Measurements from ENCODE around the gene OAT. TPM values are rescaled to one million over a fixed set of nuclear protein-coding genes. Genes with fewer than 3 reads are reported as not detected.
"Not testable (repeated sequence)": the region's sequence is repeated elsewhere in the genome, so short reads cannot be mapped to it uniquely, and the experiment has no call there.

The OAT gene
- total RNA-seq, 1 experiment from 2014 or later: 241 TPM

DNA sequence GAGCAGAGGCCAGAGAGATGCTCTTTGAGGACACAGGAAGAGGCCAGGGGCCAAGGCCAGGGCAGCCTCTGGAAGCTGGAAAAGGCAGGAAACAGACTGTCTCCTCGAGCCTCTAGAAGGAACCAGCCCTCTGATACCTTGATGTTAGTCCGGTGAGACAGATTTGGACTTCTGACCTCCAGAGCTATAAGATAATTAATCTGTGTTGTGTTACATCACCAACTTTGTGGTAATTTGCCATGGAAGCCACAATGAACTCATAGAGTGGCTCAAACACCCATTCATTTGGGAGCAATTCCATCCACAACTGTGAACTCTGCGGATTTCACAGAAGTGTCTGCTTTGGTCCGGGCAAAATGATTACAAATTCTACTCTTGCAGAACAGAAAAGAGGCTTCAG is 48.7 kb downstream of the OAT start:
- no peaks in the 10 kb centered on the region for H3K27me3 ChIP-seq (ENCODE audit: control insufficient read depth, insufficient read depth, low read length)
- DNase-seq: no peak
- no peaks in the 10 kb centered on the region for H3K36me3 ChIP-seq (replicated peaks; ENCODE audit: control insufficient read depth, insufficient read depth, low read length)
- no peak overlapping the region for H3K4me3 ChIP-seq (ENCODE audit: insufficient read depth, low read depth, low read length)

DNA sequence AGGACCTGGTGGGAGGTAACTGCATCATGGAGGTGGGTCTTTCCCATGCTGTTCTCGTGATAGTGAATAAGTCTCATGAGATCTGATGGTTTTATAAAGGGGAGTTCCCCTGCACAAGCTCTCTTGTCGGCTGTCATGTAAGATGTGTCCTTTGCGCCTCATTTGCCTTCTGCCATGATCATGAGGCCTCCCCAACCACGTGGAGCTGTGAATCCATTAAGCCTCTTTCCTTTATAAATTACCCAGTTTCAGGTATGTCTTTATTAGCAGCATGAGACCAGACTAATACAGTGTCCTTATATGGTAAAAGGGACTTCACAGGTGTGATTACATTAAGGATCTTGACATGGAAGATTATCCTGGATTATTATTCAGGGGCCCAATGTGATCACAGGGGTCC is 49.2 kb downstream of the OAT start:
- not testable (repeated sequence) for H3K27me3 ChIP-seq (ENCODE audit: control insufficient read depth, insufficient read depth, low read length); DNase-seq; H3K4me3 ChIP-seq (ENCODE audit: insufficient read depth, low read depth, low read length); H3K36me3 ChIP-seq (replicated peaks; ENCODE audit: control insufficient read depth, insufficient read depth, low read length)

DNA sequence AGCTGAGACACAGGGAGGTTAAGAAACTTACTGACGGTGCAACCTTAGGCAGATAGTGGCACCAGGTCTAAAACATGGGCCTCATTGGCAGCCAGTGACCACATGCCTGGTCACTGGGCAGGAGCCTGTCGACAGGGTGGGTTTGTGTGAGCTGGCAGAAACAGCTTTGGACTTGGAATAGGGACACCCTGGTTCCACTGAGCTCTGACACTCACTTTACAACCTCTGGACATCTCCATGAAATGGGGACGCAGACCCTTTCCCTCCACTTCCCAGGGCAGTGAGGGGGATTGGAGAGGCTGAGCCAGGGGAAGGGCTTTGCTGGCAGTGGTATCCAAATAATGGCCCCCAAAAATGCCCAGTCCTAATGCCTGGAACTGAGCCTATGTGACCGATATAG is 49.7 kb downstream of the OAT start:
- H3K36me3 ChIP-seq (replicated peaks; ENCODE audit: control insufficient read depth, insufficient read depth, low read length): no peaks in the 10 kb centered on the region
- H3K4me3 ChIP-seq (ENCODE audit: insufficient read depth, low read depth, low read length): no peak overlapping the region
- H3K27me3 ChIP-seq (ENCODE audit: control insufficient read depth, insufficient read depth, low read length): no peaks in the 10 kb centered on the region
- no peak for DNase-seq

DNA sequence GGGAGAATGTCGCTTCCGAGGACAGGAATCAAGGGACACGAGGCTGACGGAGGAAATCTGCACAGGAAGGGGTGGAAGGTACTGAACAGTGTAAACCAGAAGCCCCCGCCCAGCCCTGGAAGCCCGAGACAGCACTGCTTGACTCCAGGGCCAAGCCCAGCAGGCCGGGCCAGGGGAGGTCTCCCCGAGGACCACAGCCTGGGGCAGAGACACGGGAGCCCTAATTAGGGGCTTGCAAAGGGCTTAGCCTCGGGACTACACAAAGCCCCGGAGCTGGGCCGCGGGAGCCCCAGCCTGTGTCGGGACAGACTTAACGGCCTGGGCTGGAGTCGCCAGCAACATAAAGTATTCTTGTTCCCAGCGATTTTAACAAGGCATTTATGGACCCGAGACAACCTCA is 50.8 kb downstream of the OAT start:
- Histone ChIP-seq H3K36me3 (replicated peaks; ENCODE audit: control insufficient read depth, insufficient read depth, low read length) (no peaks in the 10 kb centered on the region), H3K4me3 (ENCODE audit: insufficient read depth, low read depth, low read length) (no peak overlapping the region), H3K27me3 (ENCODE audit: control insufficient read depth, insufficient read depth, low read length) (no peaks in the 10 kb centered on the region)
- DNase-seq: no peak

DNA sequence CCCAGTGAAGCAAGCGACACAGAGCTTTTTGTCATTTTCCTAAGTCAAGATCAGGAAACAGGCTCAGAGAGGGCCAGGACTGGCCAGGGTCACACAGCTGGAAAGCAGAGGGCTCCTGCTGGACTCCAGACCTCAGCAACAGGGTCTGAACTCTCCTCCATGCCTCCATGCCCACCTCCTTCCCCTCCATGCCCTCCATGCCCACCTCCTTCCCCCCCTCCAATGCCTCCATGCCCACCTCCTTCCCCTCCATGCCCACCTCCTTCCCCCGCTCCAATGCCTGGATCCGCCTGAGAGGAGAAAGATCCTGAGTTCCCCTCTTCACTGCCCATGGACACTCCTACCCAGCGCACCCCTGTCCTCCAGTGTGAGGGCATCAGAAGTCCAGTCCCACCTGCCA is 51.3 kb downstream of the OAT start:
- no peak overlapping the region for H3K4me3 ChIP-seq (ENCODE audit: insufficient read depth, low read depth, low read length)
- DNase-seq: no peak
- H3K27me3 ChIP-seq (ENCODE audit: control insufficient read depth, insufficient read depth, low read length): no peaks in the 10 kb centered on the region
- H3K36me3 ChIP-seq (replicated peaks; ENCODE audit: control insufficient read depth, insufficient read depth, low read length): no peaks in the 10 kb centered on the region

DNA sequence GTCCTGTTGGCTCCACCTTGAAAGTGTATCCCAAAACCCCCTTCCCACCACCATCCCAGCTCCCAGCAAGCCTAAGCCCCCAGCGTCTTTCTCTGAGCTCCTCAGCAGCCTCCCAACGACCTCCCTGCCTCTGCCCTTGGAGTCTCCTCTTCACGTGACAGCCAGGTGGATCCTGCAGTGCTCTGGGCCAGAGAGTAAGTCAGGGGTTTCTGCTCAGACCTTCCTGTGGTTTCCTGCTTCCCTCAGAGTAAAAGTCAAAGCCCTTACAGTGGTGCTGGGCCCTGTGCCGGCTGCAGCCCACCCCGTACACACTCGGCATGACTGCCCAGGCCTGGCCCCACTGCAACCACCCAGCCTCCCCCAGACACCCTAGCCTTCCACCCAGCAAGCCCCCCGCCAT is 51.9 kb downstream of the OAT start:
- no peaks in the 10 kb centered on the region for H3K36me3 ChIP-seq (replicated peaks; ENCODE audit: control insufficient read depth, insufficient read depth, low read length)
- H3K4me3 ChIP-seq (ENCODE audit: insufficient read depth, low read depth, low read length): no peak overlapping the region
- no peak for DNase-seq
- no peaks in the 10 kb centered on the region for H3K27me3 ChIP-seq (ENCODE audit: control insufficient read depth, insufficient read depth, low read length)

DNA sequence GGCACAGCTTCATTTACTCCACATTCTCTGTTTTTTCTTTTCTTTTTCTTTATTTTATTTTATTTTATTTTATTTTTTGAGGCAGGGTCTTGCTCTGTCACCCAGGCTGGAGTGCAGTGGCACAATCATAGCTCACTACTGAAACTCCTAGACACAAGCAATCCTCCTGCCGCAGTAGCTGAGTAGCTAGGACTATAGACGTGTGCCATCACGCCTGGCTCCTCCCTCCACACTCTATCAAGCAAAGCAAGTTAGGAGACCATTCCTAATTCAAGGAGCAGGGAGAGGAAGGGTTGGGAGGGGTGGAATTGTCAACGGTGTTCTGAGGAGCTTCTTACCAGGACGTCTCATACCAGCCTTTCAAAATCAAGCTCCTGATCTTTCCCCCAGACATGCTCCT is 52.4 kb downstream of the OAT start:
- Histone ChIP-seq H3K27me3 (ENCODE audit: control insufficient read depth, insufficient read depth, low read length) (no peaks in the 10 kb centered on the region), H3K4me3 (ENCODE audit: insufficient read depth, low read depth, low read length) (no peak overlapping the region), H3K36me3 (replicated peaks; ENCODE audit: control insufficient read depth, insufficient read depth, low read length) (no peaks in the 10 kb centered on the region)
- DNase-seq: no peak

DNA sequence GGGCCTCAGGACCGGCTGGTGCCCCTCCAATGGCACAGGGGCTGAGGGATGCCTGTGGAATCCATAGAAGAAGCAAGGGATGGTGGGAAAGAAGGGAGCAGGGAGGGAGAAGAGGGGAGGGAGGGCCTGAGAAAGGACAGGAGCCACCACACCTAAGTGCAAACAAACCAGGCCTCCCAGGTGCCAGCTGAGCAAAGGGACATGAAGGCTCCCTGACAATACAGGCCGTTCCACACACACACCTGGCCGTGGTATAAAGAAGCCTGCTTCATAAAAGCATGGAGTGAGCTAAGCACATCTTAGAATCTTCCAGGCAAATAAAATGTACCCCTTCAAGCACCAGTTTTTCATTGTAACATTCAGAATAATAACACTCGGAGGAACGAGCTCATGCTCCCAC is 54.0 kb downstream of the OAT start:
- Histone ChIP-seq H3K36me3 (replicated peaks; ENCODE audit: control insufficient read depth, insufficient read depth, low read length) (no peaks in the 10 kb centered on the region), H3K4me3 (ENCODE audit: insufficient read depth, low read depth, low read length) (no peak overlapping the region), H3K27me3 (ENCODE audit: control insufficient read depth, insufficient read depth, low read length) (no peaks in the 10 kb centered on the region)
- no peak for DNase-seq

DNA sequence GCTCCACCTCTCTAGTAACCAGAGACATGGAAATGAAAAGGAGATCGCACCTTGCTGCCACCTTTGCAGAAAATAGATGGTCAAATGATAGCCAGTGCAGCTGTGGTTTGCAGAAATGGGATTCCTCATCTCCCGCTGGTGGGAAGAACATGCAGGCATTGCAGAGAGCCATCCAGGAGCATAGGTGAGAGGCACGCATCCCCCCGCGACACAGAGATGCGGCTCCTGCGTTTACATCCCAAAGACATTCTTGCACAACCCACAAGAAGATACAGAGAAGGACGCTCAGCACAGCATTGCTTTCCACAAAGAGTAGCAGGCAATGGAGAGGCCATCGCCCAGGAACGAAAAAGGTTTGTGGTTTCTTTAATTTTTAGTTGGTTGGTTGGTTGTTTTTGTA is 56.2 kb downstream of the OAT start:
- Histone ChIP-seq H3K4me3 (ENCODE audit: insufficient read depth, low read depth, low read length) (no peak overlapping the region), H3K36me3 (replicated peaks; ENCODE audit: control insufficient read depth, insufficient read depth, low read length) (no peaks in the 10 kb centered on the region), H3K27me3 (ENCODE audit: control insufficient read depth, insufficient read depth, low read length) (no peaks in the 10 kb centered on the region)
- DNase-seq: peak; percentile 85

DNA sequence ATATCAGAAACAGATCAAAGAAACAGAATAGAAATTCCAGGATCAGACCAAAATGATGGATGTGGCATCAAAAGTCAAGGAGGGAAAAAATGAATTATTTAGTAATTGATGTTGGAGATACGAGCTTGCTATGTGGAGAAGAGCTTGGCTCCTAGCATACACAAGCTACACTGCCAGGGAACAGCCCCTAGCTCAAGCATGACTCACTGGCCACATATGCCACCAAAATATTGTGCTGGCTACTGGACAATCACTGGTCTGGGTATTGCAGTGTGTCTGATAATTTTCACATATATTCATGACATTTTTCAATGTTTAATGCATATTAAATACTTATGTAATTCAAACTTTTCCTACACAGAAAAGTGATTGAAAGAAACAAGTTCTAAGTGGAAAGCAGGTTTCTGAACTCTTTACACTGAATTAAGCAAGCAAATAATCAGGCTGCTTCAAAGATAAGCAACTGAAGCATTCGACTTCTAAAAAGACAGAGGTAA is 59.3 kb downstream of the OAT start:
- DNase-seq: no peak
- H3K36me3 ChIP-seq (replicated peaks; ENCODE audit: control insufficient read depth, insufficient read depth, low read length): no peaks in the 10 kb centered on the region
- H3K27me3 ChIP-seq (ENCODE audit: control insufficient read depth, insufficient read depth, low read length): peaks cover 1% of the 10 kb centered on the region; the same call in 1 of the 2 replicates
- H3K4me3 ChIP-seq (ENCODE audit: insufficient read depth, low read depth, low read length): no peak overlapping the region

DNA sequence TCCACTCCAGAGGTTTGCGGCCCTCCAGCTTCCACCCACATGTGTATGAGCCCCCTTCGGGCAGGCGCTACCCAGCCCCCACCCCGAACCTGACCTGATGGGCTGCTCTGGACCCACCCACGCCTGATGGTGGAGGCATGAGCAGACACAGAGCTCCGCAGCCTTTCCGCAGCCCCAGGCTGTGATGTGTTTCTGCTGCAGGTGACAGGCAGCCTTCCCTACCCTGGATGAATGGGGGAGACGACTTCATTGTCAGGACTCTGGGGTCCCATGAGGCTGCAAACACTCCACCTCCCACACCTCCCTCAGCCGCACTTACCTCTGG is 61.2 kb downstream of the OAT start:
- peaks cover 4% of the 10 kb centered on the region; the same call in 1 of the 2 replicates for H3K27me3 ChIP-seq (ENCODE audit: control insufficient read depth, insufficient read depth, low read length)
- H3K4me3 ChIP-seq (ENCODE audit: insufficient read depth, low read depth, low read length): no peak overlapping the region
- no peak for DNase-seq
- no peaks in the 10 kb centered on the region for H3K36me3 ChIP-seq (replicated peaks; ENCODE audit: control insufficient read depth, insufficient read depth, low read length)

DNA sequence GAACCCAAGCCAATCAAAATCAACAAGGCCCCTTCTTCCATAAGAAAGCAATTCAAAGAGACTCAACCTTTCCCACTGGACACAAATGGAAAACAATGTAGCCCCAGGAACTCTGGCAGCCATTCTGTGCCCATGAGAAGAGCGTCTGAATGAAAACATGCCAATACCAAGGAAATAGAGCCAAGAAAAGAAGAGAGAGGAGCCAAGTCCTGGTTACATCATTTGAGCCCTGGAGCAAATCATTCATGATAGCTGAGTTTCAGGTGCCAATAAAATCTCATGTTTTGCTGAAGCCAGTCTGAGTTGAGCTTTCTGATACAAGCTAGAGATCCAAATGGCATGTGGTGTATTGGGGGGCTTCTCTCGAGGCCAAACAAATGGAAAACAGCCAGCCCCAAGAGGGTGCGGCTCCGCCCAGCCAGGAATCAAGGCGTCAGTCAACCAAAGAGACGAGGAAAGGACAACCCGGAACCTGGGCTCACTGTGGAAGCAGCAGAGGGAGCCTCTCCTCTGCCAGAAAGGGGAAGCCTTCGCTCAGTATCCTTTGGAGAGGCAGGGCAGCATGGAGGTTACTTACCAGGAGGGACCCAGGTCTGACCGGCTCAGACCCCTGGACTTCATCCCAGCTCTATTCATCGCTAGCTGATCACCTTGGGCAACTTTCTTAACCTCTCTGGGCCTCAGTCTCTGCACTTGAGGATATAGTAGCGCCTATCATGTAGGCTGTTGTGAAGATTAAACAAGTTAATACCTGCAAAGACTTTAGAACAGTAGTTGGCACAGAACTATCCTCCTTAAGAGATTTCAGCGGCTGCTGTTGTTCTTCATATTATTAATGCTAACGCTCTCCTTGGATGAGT is 61.8 kb downstream of the OAT start:
- DNase-seq: no peak
- Histone ChIP-seq H3K27me3 (ENCODE audit: control insufficient read depth, insufficient read depth, low read length) (peaks cover 4% of the 10 kb centered on the region; the same call in 1 of the 2 replicates), H3K4me3 (ENCODE audit: insufficient read depth, low read depth, low read length) (no peak overlapping the region), H3K36me3 (replicated peaks; ENCODE audit: control insufficient read depth, insufficient read depth, low read length) (no peaks in the 10 kb centered on the region)

DNA sequence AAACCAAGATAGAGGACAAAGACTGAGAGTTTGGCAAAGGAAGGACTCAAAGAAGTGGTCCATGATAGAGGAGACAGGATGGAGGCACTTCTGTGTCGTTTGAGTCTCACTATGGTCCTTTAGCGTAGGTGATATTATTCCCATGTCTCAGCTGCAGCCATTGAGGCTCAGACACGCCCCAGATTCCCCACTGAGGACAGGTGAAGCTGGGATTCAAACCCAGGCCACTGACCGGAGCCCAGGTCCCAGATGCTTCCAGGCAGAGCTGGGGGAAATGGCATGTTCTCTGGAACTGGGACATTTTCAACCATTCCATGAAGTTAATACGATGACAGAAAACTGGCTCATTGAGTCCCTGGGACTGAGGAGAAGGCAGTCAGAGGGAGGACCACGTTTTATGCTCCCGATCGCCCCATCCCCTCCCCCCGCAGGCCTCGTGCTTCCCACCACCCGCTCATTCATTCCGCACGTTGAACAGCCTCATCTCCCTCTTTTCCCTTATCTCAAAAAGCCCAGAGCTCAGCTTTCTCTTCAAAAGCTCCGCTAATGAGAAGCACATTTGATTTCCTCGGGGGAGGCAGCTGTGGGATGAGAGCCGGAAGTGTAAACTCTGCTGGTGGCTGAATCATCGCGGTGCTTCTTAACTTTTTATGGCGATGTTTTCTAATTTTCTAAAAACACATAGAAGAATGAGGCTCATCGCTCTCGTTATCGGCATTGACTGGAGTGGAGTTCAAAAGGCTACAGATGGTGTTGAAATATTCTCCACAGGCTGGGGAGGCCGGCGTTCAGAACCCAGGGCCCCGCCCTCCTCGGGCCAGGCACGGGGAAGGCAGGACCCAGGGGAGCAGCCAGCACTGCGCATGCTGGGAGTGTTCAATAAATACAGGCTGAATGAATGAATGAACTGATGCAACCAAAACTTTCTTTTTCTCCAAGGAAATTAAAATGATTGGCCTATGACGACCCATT is 64.0 kb downstream of the OAT start:
- Histone ChIP-seq H3K4me3 (ENCODE audit: insufficient read depth, low read depth, low read length) (peak overlapping the region; percentile 27), H3K36me3 (replicated peaks; ENCODE audit: control insufficient read depth, insufficient read depth, low read length) (no peaks in the 10 kb centered on the region), H3K27me3 (ENCODE audit: control insufficient read depth, insufficient read depth, low read length) (peaks cover 4% of the 10 kb centered on the region; the same call in 1 of the 2 replicates)
- peak; percentile 77 for DNase-seq

DNA sequence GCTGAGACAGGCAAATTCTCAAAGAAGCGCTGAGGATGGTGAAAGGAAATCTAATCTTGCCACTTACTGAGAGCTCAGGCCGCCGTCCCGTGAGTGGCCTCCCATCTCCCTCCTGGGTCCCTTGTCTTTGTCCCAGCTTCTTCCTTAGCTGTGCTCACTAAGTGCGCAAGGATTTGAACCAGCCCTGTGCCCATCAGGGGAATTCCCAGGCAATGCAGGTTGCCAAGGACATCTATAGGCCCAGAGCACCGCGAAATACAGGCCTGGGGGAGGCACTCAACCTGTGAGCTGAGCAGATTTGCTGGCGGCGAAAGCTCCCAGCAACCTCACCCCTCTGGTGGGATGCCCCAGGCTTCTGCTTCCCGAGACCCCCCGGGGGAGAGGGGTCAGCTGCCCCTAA is 64.8 kb downstream of the OAT start:
- Histone ChIP-seq H3K27me3 (ENCODE audit: control insufficient read depth, insufficient read depth, low read length) (peaks cover 4% of the 10 kb centered on the region; the same call in 1 of the 2 replicates), H3K36me3 (replicated peaks; ENCODE audit: control insufficient read depth, insufficient read depth, low read length) (no peaks in the 10 kb centered on the region), H3K4me3 (ENCODE audit: insufficient read depth, low read depth, low read length) (no peak overlapping the region)
- DNase-seq: no peak

Data from H7 (cell line).